Measurements from ENCODE around the gene HERPUD1. TPM values are rescaled to one million over a fixed set of nuclear protein-coding genes. Genes with fewer than 3 reads are reported as not detected.

Gene HERPUD1
- total RNA-seq: 143 and 171 TPM in 2 replicates

GRCh38 chr16:56931892-56932720 is at the start of gene HERPUD1:
Gene HERPUD1 (plus strand): TSS chr16:56932142. CDS start chr16:56932245, 103 bp downstream.

GRCh38 chr16:56961851-56962281 is 29.9 kb downstream of the HERPUD1 start, which contains the start of gene CETP:
Gene CETP (plus strand): TSS chr16:56961950. CDS start chr16:56961980, 30 bp downstream.

GRCh38 chr16:56988948-56989945 is 57.3 kb downstream of the HERPUD1 start, which contains the start of gene NLRC5:
Gene NLRC5 (plus strand): TSS chr16:56989557. CDS start chr16:57020713, 31,156 bp downstream.

Other genes starting within 250 kb of the HERPUD1 start
- 183 and 239 TPM in 2 replicates for gene MT1X, start 249.7 kb upstream of the HERPUD1 start, total RNA-seq
- 40.2 and 73.8 TPM in 2 replicates for gene NUP93, start 202.0 kb upstream of the HERPUD1 start, total RNA-seq
- gene SLC12A3, start 66.9 kb upstream of the HERPUD1 start, total RNA-seq: not detected in 2 replicates
- gene CETP, start 29.8 kb downstream of the HERPUD1 start, total RNA-seq: 0.40 and 0.91 TPM in 2 replicates
- gene NLRC5, start 57.4 kb downstream of the HERPUD1 start, total RNA-seq: 7.3 and 9.6 TPM in 2 replicates
- 24.8 and 25.2 TPM in 2 replicates for gene CPNE2, start 160.4 kb downstream of the HERPUD1 start, total RNA-seq

Measured in epithelial cell of alveolus of lung (primary cell).